Activated T-cell treated with anti-CD3 and anti-CD28 coated beads, Interleukin-2, amount 50 U/mL, for 4 hours (primary cell): ENCODE data around the gene NKX2-2. TPM values are rescaled to one million over a fixed set of nuclear protein-coding genes. Genes with fewer than 3 reads are reported as not detected.

Source experiments
- ATAC-seq, 2 donors: fragments of 200-7000 bp; cut with Tn5 transposase; one replicate each; pipeline ENCODE4 v1.10.0; 2021
- DNase-seq: peaks from one replicate; pipeline ENCODE4 v3.0.0-alpha.2; 2020
- H3K27me3 Mint-ChIP-seq: one replicate; pipeline ENCODE4 v1.8.0; 2021; ENCODE audit warnings: low read depth, mixed read lengths
- H3K36me3 Mint-ChIP-seq: one replicate; pipeline ENCODE4 v1.8.0; 2022; ENCODE audit warnings: mixed read lengths; ENCODE audit not compliant: insufficient read depth
- H3K4me1 Mint-ChIP-seq: one replicate; pipeline ENCODE4 v1.8.0; 2021; ENCODE audit warnings: low read depth, mixed read lengths
- H3K4me3 Mint-ChIP-seq: one replicate; pipeline ENCODE4 v1.8.0; 2021; ENCODE audit warnings: mild to moderate bottlenecking, moderate library complexity, mixed read lengths
- H3K9me3 Mint-ChIP-seq: one replicate; pipeline ENCODE4 v1.8.0; 2021; ENCODE audit warnings: mixed read lengths
- total RNA-seq, 3 donors: library from RNA; stranded (reverse); gene quantifications; one replicate each; pipeline ENCODE4 v1.2.1, GENCODE V29; 2021

NKX2-2 gene
- total RNA-seq, 3 donors from 2014 or later, result not detected

DNA sequence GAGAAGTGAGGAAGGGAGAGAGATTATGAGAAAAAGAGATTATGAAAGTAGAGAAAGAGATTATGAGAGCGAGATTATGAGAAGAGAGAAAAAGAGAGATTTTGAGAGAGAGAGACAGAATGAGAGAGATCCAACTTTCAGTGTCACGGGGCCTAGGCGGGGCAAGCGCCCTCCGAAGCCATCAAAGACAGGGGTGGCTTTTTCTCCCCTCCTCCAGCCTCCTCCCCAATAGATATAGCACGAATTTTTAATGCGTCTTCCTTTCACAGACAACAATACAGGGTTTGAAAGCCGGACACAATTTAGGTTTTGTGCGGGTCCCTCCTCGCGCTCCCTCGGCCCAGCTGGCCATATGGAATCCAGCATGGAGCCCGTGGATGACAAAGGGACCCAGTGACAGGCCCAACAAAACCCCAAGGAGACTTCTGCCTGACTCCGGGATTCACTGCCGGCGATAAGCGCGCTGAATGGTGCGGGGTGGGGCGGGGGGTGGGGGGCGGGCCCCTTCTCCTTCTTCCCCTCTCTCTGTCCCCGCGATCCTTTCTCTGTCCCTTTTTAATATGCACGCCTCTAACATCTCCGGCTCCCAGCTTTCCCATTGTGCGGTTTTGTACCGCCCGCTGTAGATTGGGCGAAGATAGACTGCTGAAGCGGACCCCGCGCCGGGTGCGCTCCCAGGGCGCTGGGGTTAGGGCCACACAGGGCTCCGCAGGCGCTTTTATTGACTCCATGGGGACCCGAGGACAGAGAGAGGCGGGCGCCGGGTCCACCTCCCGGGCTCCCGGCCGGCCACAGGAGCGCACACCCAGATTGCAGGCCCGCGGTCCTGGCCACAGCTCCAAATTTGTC, 5.4 kb downstream of the NKX2-2 start:
- no peak for ATAC-seq
- DNase-seq, result no peak
- Mint-ChIP-seq H3K4me3 (no peak overlapping the region), H3K27me3 (peaks cover 69% of the 10 kb centered on the region), H3K9me3 (no peaks in the 10 kb centered on the region), H3K4me1 (peaks cover 39% of the 10 kb centered on the region), H3K36me3 (no peaks in the 10 kb centered on the region)

DNA sequence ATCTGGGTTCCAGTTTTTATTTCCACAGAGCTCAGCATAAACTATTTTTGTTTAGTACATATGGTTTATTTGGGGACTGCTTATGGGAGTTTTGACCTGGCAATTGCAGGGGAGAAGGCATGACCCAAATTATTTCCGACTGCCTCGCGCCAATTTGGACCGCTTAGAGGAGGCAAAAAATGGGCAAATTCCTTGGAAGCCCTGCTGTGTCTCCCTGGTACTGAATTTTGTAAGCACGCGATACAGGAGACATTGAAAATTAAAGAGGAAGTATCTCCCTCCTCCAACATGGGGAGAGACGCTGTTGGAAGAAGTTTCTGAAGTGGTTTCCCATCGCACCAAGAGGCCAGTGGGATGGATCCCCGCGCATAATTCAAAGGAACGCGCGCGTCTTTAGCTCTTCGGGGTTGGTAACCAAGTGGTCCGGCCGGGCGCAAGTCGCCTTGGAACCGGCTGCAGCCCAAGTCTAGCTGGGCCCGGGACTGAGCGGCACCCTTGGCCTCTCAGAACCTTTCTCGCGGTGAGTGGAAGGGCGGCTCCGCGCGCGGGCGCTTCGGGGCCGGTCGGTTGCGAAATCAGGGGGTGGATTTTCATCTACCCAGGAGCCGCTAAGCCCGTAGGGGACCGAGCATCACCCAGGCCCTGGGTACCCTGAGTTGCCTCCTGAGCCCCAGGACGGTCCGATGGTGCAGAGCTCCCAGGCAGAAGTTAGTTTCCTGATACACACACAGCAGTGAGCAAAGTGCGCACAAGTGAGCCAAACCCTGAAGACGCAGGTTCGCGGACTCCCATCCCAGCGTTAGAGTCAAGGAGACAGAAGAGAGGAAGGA, 6.2 kb downstream of the NKX2-2 start:
- DNase-seq (no peak), ATAC-seq (no peak)
- no peak overlapping the region for H3K4me3 Mint-ChIP-seq
- no peaks in the 10 kb centered on the region for H3K36me3 Mint-ChIP-seq
- no peaks in the 10 kb centered on the region for H3K9me3 Mint-ChIP-seq
- peaks cover 37% of the 10 kb centered on the region for H3K4me1 Mint-ChIP-seq
- peaks cover 68% of the 10 kb centered on the region for H3K27me3 Mint-ChIP-seq

DNA sequence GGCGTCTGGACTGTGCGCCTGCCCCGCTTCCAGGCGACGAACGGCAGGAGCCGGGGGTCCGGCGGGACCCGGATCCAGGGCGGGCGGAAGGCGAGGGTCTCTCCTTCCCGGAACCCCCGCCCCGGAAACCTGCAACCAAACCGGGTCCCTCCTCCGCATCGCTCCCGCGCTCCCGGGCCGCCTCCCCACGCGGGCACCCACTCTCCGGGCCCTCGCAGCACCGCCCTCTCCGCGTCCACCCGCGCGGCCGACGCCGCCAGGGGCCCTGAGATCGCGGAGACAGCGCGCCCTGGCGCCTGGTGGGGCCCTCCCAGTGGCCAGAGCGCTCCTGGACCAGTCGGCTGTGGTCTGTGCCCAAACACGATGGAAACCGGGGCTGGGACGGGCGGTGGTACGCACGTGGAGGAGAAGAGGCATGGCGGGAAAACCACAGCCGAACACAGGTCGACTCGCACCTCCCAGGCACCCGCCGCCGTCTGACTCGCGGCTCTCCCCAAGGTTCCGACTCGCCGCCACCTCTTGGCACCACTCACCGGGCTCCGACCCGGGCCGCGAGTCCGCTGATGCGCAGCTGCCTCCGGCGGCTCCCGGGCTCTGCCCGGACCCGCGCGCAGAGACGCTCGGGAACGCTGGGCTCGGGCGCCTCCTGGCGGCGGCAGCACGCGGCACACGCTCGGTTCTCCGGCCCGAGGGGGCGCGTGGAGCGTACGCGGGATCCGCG, 7.9 kb downstream of the NKX2-2 start:
- peaks cover 26% of the 10 kb centered on the region for H3K4me1 Mint-ChIP-seq
- ATAC-seq (peak; percentile 79 to 81), DNase-seq (peak; percentile 69)
- no peaks in the 10 kb centered on the region for H3K9me3 Mint-ChIP-seq
- H3K4me3 Mint-ChIP-seq, result peak overlapping the region; percentile 59
- H3K36me3 Mint-ChIP-seq, result no peaks in the 10 kb centered on the region
- peaks cover 59% of the 10 kb centered on the region for H3K27me3 Mint-ChIP-seq

DNA sequence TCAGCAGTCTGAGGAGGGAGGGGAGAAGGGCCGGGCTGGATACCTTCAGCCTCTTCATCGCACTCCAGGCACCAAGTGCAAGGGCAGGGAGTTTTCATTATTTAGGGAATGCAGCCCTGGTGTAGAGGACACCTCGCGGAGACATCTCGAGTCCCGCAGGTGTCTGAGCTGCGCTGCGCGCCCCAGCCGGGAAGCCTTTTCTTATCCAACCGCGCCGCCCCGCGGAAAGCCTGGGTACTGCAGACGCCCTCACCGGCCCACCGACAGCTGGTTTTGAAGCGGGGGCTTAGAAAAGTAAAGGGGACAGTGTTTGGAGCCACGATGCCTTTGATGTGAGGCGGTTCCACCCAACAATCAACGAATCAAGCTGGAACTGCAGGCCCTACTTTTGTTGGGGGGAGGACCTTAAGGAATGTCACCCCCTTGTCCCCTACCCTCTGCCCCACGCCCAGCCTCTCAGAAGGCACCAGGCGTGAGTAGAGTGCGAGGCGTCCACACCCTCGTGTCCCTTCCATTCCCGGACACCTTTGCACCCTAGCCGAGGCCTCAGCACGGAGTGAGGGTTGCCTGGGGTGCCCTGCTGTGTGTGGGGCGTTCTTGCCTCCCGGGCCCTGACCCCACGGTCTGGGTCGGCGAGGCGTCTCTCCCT, 8.6 kb downstream of the NKX2-2 start:
- Mint-ChIP-seq H3K36me3 (no peaks in the 10 kb centered on the region), H3K9me3 (no peaks in the 10 kb centered on the region), H3K4me3 (peak overlapping the region; percentile 59), H3K27me3 (peaks cover 62% of the 10 kb centered on the region), H3K4me1 (peaks cover 23% of the 10 kb centered on the region)
- peak; percentile 83 for DNase-seq
- peak; percentile 58 to 60 for ATAC-seq

DNA sequence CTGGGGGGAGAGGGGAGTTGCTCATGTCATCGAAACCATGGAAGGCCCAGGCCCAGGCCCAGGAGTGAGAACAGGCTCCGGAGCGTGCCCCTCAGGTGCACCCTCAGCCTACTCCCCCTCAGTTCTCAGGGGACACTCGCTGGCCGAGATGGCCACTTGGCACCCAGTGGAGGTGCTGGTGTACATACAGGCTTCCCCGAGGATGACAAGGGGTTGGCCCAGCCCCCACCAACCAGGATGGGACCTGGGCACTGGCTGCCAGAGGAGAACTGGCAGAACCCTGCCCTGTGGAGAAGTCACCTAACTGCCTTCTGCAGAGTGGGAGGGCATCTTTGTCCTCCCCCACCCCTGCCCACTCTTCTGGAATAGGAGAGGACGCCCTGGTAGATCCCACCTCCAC, 9.5 kb downstream of the NKX2-2 start:
- ATAC-seq (no peak), DNase-seq (no peak)
- Mint-ChIP-seq H3K9me3 (no peaks in the 10 kb centered on the region), H3K36me3 (no peaks in the 10 kb centered on the region), H3K27me3 (peaks cover 58% of the 10 kb centered on the region), H3K4me3 (no peak overlapping the region), H3K4me1 (peaks cover 15% of the 10 kb centered on the region)

DNA sequence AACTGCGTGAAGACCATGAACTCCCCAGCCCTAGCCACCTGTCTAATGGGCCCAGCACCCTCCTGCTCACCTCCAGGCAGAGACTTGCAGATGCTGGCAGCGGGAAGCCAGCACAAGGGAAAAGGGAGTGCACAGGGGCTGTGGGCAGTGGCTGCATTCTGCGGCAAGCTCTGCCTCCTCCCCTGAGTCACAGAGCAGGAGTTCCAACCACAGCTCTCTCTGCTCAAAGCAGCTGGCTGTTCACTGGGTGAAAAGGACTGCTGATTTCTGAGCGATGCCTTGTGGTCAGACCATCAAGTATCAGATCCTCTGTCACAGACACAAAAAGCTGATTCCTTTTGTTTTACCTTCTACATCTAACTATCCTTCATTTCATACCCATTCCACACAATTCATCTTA, 10.5 kb downstream of the NKX2-2 start:
- no peak overlapping the region for H3K4me3 Mint-ChIP-seq
- H3K9me3 Mint-ChIP-seq, result no peaks in the 10 kb centered on the region
- no peaks in the 10 kb centered on the region for H3K36me3 Mint-ChIP-seq
- H3K4me1 Mint-ChIP-seq, result peaks cover 12% of the 10 kb centered on the region
- ATAC-seq (no peak), DNase-seq (no peak)
- peaks cover 57% of the 10 kb centered on the region for H3K27me3 Mint-ChIP-seq

DNA sequence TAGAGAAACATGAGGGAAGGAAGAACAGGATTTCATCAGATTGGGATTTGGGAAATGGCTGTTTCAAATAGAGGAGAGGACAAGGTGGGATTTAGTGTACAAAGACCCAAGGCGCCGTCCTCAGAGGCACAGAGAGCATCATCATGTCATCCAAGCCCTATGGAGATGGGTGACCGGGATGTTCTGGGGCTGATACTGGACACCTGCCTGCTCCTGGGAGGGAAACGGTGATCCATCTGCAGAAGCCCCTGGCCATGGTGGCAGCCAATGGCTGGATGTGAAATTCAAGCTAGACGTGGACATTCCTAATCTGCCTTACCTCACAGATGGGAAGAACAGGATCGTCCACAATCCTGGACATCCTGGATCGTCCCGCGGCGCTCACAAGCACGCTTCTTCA, 12.7 kb downstream of the NKX2-2 start:
- no peak overlapping the region for H3K4me3 Mint-ChIP-seq
- ATAC-seq (no peak), DNase-seq (no peak)
- no peaks in the 10 kb centered on the region for H3K36me3 Mint-ChIP-seq
- H3K4me1 Mint-ChIP-seq, result peaks cover 6% of the 10 kb centered on the region
- H3K27me3 Mint-ChIP-seq, result peaks cover 44% of the 10 kb centered on the region
- H3K9me3 Mint-ChIP-seq, result no peaks in the 10 kb centered on the region

DNA sequence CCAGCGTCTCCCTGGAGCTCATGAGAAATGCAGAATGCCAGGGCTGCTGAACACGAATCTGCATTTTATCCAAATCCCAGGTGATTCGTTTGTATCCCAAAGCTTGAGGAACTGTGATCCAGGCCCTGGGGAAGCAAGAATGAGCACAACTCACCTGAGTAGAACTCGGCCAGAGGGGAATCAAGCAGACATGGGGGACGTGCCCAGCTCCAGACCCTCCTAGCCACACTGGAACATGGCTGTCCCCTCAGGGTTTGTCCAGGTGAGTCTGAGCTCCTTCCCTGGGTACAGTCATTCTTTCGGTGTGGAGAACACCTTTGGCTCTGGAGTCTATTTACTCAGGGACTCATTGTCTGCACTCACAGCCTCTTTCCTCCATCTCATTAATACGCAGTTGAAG, 13.3 kb downstream of the NKX2-2 start:
- no peaks in the 10 kb centered on the region for H3K36me3 Mint-ChIP-seq
- no peak for DNase-seq
- peaks cover 6% of the 10 kb centered on the region for H3K4me1 Mint-ChIP-seq
- H3K9me3 Mint-ChIP-seq, result no peaks in the 10 kb centered on the region
- no peak for ATAC-seq
- H3K4me3 Mint-ChIP-seq, result no peak overlapping the region
- peaks cover 47% of the 10 kb centered on the region for H3K27me3 Mint-ChIP-seq

DNA sequence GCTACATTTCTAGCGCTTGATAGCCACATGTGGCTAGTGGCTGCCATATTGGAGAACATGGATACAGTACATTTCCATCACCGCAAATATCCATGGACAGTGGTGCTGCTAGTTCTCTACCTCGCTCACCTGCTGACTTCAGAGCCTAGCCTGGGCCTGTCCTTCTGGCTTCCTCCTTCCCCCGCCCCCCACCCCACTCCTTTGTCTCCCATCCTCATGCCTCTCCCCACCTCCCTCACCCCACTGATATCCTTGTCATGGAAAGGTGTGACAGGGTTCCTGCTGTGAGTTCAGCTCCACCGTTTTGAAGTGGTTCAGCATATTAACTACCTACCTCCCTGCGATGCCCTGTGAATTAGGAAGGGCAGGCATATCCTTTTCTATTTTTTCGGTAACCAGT, 14.2 kb downstream of the NKX2-2 start:
- Mint-ChIP-seq H3K4me3 (no peak overlapping the region), H3K9me3 (no peaks in the 10 kb centered on the region), H3K27me3 (peaks cover 45% of the 10 kb centered on the region), H3K4me1 (no peaks in the 10 kb centered on the region), H3K36me3 (no peaks in the 10 kb centered on the region)
- no peak for ATAC-seq
- no peak for DNase-seq

DNA sequence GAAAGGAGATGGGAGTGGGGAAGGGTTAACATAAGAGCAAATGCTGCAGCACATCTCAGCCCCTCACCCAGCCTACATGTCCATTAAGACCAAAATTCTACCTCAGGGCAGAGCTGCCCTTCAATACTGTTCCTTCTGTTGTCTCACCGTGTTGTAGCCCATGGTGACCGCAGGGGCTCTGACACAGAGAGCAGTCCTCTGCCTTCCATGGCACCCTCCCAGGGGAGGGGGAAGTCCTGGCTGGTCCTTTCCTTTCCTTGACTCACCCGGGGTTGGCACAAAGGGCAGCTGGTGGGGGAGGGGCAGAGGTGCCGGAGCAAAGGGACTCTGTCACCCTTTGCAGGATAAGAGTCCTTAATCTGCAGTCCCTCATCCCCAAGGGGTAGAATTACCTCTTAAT, 15.2 kb downstream of the NKX2-2 start:
- no peaks in the 10 kb centered on the region for H3K9me3 Mint-ChIP-seq
- no peaks in the 10 kb centered on the region for H3K4me1 Mint-ChIP-seq
- H3K36me3 Mint-ChIP-seq, result no peaks in the 10 kb centered on the region
- DNase-seq (no peak), ATAC-seq (peak in 1 of 2 donors; percentile 34)
- H3K4me3 Mint-ChIP-seq, result no peak overlapping the region
- H3K27me3 Mint-ChIP-seq, result peaks cover 39% of the 10 kb centered on the region

DNA sequence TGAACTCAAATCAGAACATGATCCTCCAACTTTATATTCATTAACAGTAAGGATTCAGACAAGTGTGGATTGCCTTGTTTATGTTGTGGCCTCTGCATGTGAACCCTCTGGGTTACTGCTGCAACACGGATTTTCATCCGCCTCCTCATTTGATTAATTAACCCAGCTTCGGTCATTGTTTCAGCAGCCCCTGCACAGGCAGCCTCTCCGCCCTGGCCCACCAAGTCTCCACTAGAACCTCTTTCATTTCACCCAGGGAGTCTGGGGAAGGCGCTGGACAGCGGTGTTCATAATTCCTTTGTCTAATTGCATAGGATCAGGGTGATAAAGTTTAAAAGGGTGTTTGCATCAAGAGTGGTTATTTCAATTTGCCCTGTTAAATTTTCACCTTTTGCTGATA, 15.7 kb downstream of the NKX2-2 start:
- Mint-ChIP-seq H3K9me3 (no peaks in the 10 kb centered on the region), H3K36me3 (no peaks in the 10 kb centered on the region), H3K4me1 (no peaks in the 10 kb centered on the region), H3K27me3 (peaks cover 39% of the 10 kb centered on the region), H3K4me3 (no peak overlapping the region)
- ATAC-seq (no peak), DNase-seq (no peak)

DNA sequence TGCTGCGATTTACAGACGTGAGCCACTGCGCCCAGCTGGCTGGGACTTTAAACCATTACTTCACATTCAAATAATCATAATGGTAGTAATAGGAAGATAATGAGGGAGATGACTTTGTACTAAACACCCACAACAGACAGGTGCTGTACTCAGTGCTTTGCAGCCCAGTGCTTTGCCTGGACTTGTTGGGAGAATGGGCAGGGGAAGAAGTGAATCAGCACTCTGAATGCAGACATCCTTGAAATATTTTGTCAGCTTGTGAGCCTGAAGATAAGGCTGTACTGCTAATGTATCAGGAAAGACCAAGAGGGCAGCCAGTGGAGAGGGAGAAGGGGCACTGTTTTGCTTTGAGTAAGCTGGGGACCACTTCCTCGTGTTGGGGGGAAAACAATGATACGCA, 17.4 kb downstream of the NKX2-2 start:
- no peak overlapping the region for H3K4me3 Mint-ChIP-seq
- peaks cover 42% of the 10 kb centered on the region for H3K27me3 Mint-ChIP-seq
- no peak for ATAC-seq
- DNase-seq, result no peak
- no peaks in the 10 kb centered on the region for H3K36me3 Mint-ChIP-seq
- H3K4me1 Mint-ChIP-seq, result no peaks in the 10 kb centered on the region
- no peaks in the 10 kb centered on the region for H3K9me3 Mint-ChIP-seq

DNA sequence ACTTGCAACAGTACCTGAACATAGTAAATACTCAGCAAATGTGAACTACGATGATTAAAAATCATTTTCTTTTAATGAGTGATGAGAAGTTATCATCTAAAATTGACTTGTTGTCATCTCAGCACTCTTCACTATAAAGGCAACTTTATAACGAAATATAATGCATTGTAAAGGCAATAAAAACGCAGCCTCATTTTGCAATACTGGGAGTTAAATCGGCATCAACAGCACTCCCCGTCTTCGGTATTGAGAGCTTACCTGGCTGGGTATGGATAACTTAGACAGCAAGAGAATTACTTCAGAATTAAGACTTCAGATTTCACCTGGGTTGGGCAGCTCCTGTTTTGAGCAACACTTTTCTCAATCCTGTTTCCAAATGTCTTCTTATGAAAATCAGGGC, 20.8 kb downstream of the NKX2-2 start:
- peaks cover 31% of the 10 kb centered on the region for H3K27me3 Mint-ChIP-seq

DNA sequence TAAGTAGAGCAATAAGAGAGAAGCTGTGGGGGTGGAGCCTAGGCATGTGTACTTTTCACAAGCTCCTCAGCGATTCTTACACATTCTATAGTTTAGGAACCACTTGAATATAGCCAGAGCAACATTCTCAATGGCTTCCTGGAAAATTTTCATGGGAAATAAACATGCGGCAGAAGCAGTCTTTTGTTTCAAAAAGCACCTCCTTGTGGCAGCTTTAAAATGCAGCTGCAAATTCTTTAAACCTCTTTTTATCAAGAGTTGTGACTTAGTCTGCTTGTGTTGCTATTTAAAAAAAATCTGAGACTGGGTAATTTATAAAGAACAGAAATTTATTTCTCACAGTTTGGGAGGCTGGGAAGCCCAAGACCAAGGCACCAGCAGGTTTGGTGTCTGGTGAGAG, 23.8 kb downstream of the NKX2-2 start:
- no peaks in the 10 kb centered on the region for H3K4me1 Mint-ChIP-seq
- no peak for ATAC-seq
- H3K9me3 Mint-ChIP-seq, result no peaks in the 10 kb centered on the region
- H3K36me3 Mint-ChIP-seq, result no peaks in the 10 kb centered on the region
- peaks cover 28% of the 10 kb centered on the region for H3K27me3 Mint-ChIP-seq
- DNase-seq, result no peak
- no peak overlapping the region for H3K4me3 Mint-ChIP-seq

More for the DNA sequence above, 20.8 kb downstream of the NKX2-2 start:
- ATAC-seq (no peak), DNase-seq (no peak)
- Mint-ChIP-seq H3K36me3 (no peaks in the 10 kb centered on the region), H3K4me3 (no peak overlapping the region), H3K4me1 (no peaks in the 10 kb centered on the region), H3K9me3 (no peaks in the 10 kb centered on the region)
